Subcutaneous adipose tissue (tissue), 4 donors: ENCODE results near the gene DUSP3. TPM values are rescaled to one million over a fixed set of nuclear protein-coding genes. Genes with fewer than 3 reads are reported as not detected.

Experiments
- CTCF ChIP-seq: fragments of 450-650 bp; IDR thresholded peaks from one replicate; pipeline ENCODE4 v1.5.1; 2016; ENCODE audit warnings: low read depth, mild to moderate bottlenecking, control low read depth, antibody characterized with exemption, moderate library complexity
- total RNA-seq, 4 donors: library from RNA; depleted of rRNA; stranded (reverse); fragments of >200 nt; gene quantifications; one replicate each; pipeline ENCODE4 v1.1.0, GENCODE V29; 2016

DUSP3 gene
- total RNA-seq, 4 donors from 2014 or later, result 55.4 to 86.4 (median 60.2) TPM

- no peak for TF ChIP-seq CTCF
Measured at GRCh38 chr17:43756201-43756600, 22.6 kb downstream of the DUSP3 start.

GRCh38 chr17:43755389-43755875, 23.3 kb downstream of the DUSP3 start:
- TF ChIP-seq CTCF, result no peak

- no peak for TF ChIP-seq CTCF
Measured at GRCh38 chr17:43754947-43755346, 23.8 kb downstream of the DUSP3 start.

- no peak for TF ChIP-seq CTCF
Measured at GRCh38 chr17:43753493-43754129, 25.2 kb downstream of the DUSP3 start.

GRCh38 chr17:43750153-43750552, 28.6 kb downstream of the DUSP3 start:
- no peak for TF ChIP-seq CTCF

GRCh38 chr17:43745541-43745940, 33.2 kb downstream of the DUSP3 start:
- TF ChIP-seq CTCF, result no peak

GRCh38 chr17:43741636-43742035, 37.1 kb downstream of the DUSP3 start:
- no peak for TF ChIP-seq CTCF
